Fibroblast of skin of right biceps (primary cell): ENCODE results near the gene NRCAM.

Source experiments
- DNase-seq: peaks from one replicate; pipeline ENCODE4 v3.0.0-alpha.2; 2013

The NRCAM gene

GRCh38 chr7:108423089-108423989, 32.9 kb downstream of the NRCAM start:
- DNase-seq = no peak

DNA sequence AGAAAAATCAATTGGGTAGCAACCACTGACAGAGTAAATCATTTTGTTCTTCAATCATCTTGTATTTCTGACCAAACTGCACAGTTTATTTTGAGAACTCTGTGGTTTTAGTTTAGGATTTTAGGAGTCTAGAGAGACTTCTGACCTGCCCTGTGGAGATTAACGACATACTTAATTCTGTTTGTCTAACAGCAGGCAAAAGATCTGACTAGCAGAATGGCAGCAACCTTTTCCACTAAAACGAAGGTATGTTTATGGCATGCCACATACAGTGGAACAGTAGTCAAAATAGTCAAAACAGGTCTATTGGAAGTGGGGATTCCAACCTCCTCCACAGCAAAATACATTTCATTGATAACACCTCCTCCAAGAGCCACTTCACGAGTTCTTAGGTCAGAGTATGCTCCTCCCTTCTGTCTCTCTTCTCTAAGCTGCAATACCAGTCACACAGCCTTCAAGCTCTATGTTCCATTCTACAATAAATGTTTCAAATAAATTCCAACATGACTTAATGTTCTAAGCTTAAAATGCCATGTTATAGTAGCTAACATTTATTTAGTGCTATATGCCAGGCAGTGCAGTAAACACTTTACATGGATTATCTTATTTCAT, 34.4 kb downstream of the NRCAM start:
- no peak for DNase-seq

DNA sequence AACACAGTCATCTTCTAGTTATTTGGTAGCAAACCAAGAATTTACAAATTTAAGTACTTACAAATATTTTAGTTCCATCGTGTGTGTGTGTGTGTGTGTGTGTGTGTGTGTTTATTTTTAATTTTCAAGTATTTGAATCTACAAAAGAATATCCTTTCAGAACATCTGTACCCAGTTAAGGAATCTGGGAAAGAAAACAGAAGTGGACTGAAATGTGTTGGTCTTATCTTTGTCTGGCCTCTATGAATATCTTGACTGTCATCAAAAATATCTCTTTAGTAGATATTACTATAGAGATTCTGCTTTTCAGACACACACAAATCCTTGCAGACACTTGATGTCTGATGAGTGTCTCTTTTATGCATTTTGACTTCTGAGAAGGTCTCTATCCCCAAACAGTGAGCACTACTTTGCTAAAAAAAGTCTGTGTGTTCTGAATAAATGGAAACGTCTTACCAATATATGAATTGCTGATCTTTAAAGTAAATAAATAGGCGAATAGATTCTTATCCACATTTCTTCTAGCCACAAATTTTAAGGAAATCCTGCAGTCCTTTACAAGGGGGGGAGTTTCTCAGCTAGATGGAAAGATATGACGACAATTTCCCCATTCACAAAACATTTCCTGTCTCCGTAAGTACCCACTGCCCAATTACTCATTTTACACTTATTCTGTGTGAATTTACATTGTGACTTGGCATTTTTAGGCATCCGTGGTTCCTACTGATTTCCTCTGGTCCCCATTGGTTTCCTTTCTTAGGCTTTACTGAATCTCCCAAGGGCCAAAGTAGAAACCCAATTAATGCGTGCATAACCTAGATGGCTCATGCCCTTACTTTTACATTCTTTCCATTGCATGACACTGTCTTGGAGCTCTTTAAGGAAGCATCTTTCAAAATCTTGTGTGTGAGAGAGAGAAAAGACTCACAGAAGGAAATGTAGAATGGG, 36.0 kb downstream of the NRCAM start:
- DNase-seq = peak; percentile 16

- no peak for DNase-seq
These were observed 37.3 kb downstream of the NRCAM start for GRCh38 chr7:108418946-108419345.

DNA sequence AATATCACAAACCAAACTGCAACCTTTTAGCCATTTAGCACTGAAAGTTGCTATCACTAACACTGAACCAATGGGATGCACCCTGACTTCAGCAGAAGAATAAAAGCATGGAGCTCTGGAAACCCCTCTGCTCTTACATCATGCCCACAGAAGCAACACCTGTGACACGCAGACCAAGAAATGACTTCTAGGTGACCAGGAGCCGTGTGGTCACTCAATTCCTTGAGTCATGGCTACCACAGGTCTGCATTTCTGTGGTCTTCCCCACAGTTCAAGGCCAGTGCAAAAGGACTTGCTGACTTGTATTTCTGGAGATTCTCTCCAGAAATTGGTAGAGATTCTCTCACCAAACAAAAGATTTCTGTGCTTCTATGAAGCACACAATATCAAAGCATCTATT, 38.3 kb downstream of the NRCAM start:
- no peak for DNase-seq

DNA sequence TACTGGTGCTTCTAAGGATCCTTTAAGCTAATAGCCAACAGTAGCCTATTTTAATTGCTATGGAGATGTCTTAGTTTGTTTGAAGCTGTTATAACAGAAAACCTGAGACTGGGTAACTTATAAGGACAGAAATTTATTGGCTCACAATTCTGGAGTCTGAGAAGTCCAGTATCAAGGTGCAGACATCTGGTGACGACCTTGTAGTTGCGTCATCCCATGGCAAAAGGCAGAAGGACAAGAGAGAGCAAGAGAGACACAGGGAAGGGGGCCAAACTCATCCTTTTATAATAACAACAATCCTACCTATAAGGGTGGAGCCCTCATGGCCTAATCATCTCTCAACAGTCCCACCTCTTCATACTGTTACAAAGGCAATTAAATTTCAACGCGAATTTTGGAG, 39.1 kb downstream of the NRCAM start:
- no peak for DNase-seq

GRCh38 chr7:108415821-108416536, 40.3 kb downstream of the NRCAM start:
- peak; percentile 36 for DNase-seq

DNA sequence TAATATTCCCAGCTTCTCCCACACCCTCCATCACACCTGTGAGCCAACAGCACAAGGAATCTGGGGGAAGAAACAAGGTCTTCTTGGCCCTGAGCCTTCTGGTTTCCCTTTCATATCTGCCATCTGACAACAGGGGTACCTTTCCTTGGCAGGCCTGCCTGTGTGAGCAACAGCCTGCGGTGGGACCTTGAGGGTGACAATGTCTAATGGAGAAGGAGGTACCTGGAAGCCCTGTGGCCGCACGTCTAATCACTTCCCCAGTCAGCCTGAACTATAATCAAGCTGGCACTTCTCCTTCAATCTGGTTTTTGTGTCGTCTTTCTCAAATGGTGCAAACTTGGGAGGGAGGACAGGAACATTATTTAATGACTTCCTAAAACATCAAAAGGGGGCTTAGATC, 41.2 kb downstream of the NRCAM start:
- DNase-seq = no peak

GRCh38 chr7:108413782-108414492, 42.3 kb downstream of the NRCAM start:
- DNase-seq = peak; percentile 40

DNA sequence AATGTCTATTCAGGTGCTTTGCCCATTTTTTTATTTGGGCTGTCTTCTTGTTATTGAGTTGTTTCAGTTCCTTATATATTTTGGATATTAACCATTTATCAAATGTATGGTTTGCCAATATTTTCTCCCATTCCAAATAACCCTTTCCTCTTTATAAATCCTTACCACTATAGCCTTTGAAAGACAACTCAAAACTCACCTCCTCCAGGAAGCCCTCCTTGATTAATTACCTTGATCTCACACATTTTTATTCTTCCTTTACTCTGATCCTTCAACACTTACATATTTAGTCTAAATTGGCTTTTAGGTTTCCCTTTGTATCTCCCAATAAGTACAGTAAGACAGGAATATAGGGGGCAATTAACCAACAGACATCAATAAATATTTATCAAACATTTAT, 42.9 kb downstream of the NRCAM start:
- DNase-seq = no peak

GRCh38 chr7:108409146-108409545, 47.1 kb downstream of the NRCAM start:
- DNase-seq = no peak

GRCh38 chr7:108408296-108408991, 47.8 kb downstream of the NRCAM start:
- DNase-seq = no peak

DNA sequence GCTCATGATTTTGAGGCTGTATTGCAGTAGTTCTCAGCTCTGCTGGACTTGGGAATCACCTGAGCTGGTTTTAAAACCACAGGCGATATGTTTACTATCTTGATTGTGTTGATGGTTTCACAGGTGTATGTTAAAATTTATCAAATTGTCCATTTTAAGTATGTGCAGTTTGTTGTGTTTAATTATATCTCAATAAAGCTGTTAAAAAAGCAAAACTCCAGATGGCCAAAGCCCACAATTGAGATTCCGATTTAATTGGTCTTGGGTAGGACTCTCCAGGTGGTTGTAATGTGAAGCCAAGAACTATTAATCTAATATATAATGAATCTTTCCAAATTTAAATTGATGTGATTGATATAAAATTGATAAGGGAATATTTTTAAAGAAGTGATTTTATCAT, 48.6 kb downstream of the NRCAM start:
- no peak for DNase-seq

GRCh38 chr7:108406222-108406890, 49.9 kb downstream of the NRCAM start:
- DNase-seq = no peak

- DNase-seq = no peak
These were observed 51.5 kb downstream of the NRCAM start for GRCh38 chr7:108404509-108405420.

- no peak for DNase-seq
These were observed 52.5 kb downstream of the NRCAM start for GRCh38 chr7:108403597-108404217.

DNA sequence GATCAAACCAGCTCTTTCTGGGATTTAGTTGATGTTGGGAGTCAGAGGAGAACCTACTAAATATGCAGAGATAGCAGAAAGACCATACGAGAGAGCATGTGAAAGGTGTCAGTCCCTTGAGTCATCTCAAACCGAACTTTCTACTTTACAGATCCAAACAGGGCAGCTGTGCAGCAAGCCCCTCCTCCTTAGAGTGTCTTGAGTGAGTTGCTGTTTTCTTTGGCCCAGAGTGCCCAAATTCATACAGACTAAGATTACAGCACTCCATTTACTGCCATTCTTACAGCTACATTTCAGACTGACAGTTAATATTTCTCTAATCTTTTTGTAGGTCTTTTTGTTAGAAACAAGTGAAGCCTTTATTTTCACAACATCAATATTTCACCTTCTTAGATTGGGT, 53.4 kb downstream of the NRCAM start:
- DNase-seq = no peak

DNA sequence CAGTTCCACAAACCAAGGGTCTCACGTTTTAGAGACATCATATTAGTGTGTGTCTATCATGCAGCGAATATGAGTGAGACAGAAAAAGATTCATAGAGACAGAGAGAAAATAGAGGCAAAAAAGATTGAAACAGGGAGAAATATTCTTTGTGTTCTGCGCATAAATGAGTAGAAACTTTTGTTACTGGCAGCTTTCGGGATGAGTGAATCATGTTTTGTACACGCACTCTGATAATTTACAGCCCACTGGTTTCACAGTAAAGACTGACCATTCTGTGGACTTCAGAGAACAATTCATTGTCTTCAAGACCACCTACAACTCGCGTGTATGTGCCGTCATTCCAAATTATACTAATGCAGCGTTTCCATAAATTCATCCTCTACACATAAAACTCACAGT, 60.2 kb downstream of the NRCAM start:
- DNase-seq = no peak

- DNase-seq = no peak
These were observed 60.8 kb downstream of the NRCAM start for GRCh38 chr7:108395426-108395825.
